Karpas-422 (cell line): ENCODE data around the gene NFIA. TPM values are rescaled to one million over a fixed set of nuclear protein-coding genes. Genes with fewer than 3 reads are reported as not detected.

Source experiments
- DNase-seq: peaks from one replicate; pipeline ENCODE4 v3.0.0-alpha.2; 2015
- H2AFZ ChIP-seq: fragments of 200-600 bp; sonication (generic); 2 replicates; pipeline ENCODE4 v1.6.1; 2014; ENCODE audit warnings: antibody characterized with exemption, low read length, mixed read lengths
- H3K27ac ChIP-seq: fragments of 200-600 bp; sonication (generic); 2 replicates; pipeline ENCODE4 v1.5.1; 2014; ENCODE audit warnings: mild to moderate bottlenecking, low read length, moderate library complexity
- H3K27me3 ChIP-seq: fragments of 200-600 bp; sonication (generic); 2 replicates; pipeline ENCODE4 v1.6.1; 2014; ENCODE audit warnings: low read length, mixed read lengths
- H3K36me3 ChIP-seq: fragments of 200-600 bp; sonication (generic); 2 replicates; pipeline ENCODE4 v1.6.1; 2014; ENCODE audit warnings: low read length, mixed read lengths; ENCODE audit not compliant: insufficient read depth
- H3K4me1 ChIP-seq: fragments of 200-600 bp; sonication (generic); 2 replicates; pipeline ENCODE4 v1.6.1; 2014; ENCODE audit warnings: mild to moderate bottlenecking, low read length, mixed read lengths
- H3K4me2 ChIP-seq: fragments of 200-600 bp; sonication (generic); 2 replicates; pipeline ENCODE4 v1.6.1; 2014; ENCODE audit warnings: low read length, low read depth, mild to moderate bottlenecking; ENCODE audit not compliant: poor library complexity, severe bottlenecking
- H3K4me3 ChIP-seq: fragments of 200-600 bp; sonication (generic); 2 replicates; pipeline ENCODE4 v1.5.1; 2014; ENCODE audit warnings: mild to moderate bottlenecking, antibody characterized with exemption, low read length, mixed read lengths
- H3K79me2 ChIP-seq: fragments of 200-600 bp; sonication (generic); 2 replicates; pipeline ENCODE4 v1.6.1; 2014; ENCODE audit warnings: mild to moderate bottlenecking, low read length, mixed read lengths
- H3K9ac ChIP-seq: fragments of 200-600 bp; sonication (generic); 2 replicates; pipeline ENCODE4 v1.6.0; 2014; ENCODE audit warnings: low read length
- H3K9me2 ChIP-seq: fragments of 200-600 bp; sonication (generic), shearing (Covaris generic); replicated peaks from 2 replicates; pipeline ENCODE4 v1.6.0; 2014; ENCODE audit warnings: mild to moderate bottlenecking, low read length, moderate library complexity; ENCODE audit not compliant: insufficient read depth
- H3K9me3 ChIP-seq: fragments of 300-700, 200-600 bp; sonication (generic); 2 replicates; pipeline ENCODE4 v1.6.1; 2014; ENCODE audit warnings: low read length, mixed read lengths
- H4K20me1 ChIP-seq: fragments of 200-600 bp; sonication (generic); 2 replicates; pipeline ENCODE4 v1.6.1; 2014; ENCODE audit warnings: mild to moderate bottlenecking, antibody characterized with exemption, low read length, low read depth; ENCODE audit not compliant: insufficient read depth
- total RNA-seq: library from RNA; depleted of rRNA; stranded (reverse); fragments of >200 nt; shearing (Covaris generic); gene quantifications from 2 replicates; pipeline ENCODE4 v1.2.3, GENCODE V29; 2014; ENCODE audit warnings: low replicate concordance

NFIA gene
- total RNA-seq, 1 experiment from 2014 or later: 38.3 TPM

DNA sequence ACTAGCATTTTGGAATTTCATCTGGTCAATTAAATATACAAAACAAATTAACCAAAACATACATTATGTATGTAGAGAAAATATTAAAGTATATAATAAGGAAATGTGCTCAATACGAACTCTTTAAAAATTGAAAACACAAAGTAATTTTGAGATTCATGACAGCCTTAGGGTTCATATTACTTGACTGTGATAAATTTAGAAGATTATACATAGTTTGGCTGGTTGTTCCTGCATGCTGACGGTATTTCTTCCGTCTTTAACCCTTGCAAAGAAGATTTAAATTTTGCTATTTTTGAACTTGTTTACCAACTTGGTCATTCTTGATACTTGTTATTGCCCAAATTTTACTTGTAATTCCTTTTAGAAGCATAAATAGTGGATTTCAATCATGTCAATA is 298.2 kb downstream of the NFIA start:
- H3K4me3 ChIP-seq: no peak overlapping the region
- no peak overlapping the region for H3K9ac ChIP-seq
- no peaks in the 10 kb centered on the region for H4K20me1 ChIP-seq
- H3K79me2 ChIP-seq: no peaks in the 10 kb centered on the region
- H3K9me3 ChIP-seq: no peaks in the 10 kb centered on the region
- H3K4me2 ChIP-seq: no peak overlapping the region
- no peaks in the 10 kb centered on the region for H3K27me3 ChIP-seq
- DNase-seq: no peak
- H3K27ac ChIP-seq: no peak overlapping the region
- no peaks in the 10 kb centered on the region for H3K36me3 ChIP-seq
- H3K9me2 ChIP-seq: no peaks in the 10 kb centered on the region
- H3K4me1 ChIP-seq: peaks cover 6% of the 10 kb centered on the region
- no peak overlapping the region for H2AFZ ChIP-seq

DNA sequence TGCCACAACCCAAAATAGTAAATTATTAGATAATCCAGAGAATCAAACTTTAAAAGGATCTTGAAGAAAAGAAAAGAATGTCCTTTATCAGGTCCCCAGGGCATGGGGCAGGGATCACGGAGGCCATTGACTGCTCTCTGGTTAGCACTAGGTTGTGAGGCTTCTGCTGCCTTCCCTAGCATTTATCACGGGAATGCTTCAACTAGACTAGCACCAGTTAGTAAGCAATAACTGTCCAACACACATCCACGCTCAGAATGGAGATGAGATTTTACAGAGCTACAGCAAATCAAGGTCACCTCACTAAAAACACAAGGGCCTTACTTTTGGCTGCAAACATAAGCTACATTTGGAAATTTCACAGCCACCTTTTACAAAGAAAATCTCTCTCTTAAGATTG is 304.0 kb downstream of the NFIA start:
- Histone ChIP-seq H4K20me1 (no peaks in the 10 kb centered on the region), H3K9me3 (no peaks in the 10 kb centered on the region; the same call in 1 of the 2 replicates), H2AFZ (no peak overlapping the region), H3K4me1 (no peaks in the 10 kb centered on the region), H3K79me2 (no peaks in the 10 kb centered on the region), H3K4me2 (no peak overlapping the region), H3K4me3 (no peak overlapping the region), H3K27ac (no peak overlapping the region), H3K9ac (no peak overlapping the region), H3K36me3 (no peaks in the 10 kb centered on the region), H3K27me3 (no peaks in the 10 kb centered on the region), H3K9me2 (no peaks in the 10 kb centered on the region)
- no peak for DNase-seq

DNA sequence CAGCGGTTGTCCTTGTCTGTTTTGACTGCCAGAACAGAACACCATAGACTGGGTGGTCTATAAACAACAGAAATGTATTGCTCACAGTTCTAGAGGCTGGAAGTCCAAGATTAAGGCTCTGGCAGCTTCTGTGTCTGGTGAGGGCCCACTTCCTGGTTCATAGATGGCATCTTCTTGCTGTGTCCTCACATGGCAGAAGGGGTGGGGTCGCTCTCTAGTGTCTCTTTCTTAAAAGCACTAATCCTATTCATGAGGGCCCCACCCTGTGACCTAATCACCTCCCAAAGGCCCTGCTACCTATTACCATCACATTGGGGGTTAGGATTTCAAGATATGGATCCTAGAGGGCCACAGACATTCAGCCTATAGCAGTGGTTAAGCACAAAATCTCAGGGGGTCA is 304.4 kb downstream of the NFIA start:
- Histone ChIP-seq H3K4me2 (no peak overlapping the region), H2AFZ (no peak overlapping the region), H3K9me3 (no peaks in the 10 kb centered on the region; the same call in 1 of the 2 replicates), H3K4me1 (no peaks in the 10 kb centered on the region), H3K36me3 (no peaks in the 10 kb centered on the region), H3K9ac (no peak overlapping the region), H3K9me2 (no peaks in the 10 kb centered on the region), H4K20me1 (no peaks in the 10 kb centered on the region), H3K4me3 (no peak overlapping the region), H3K27ac (no peak overlapping the region), H3K79me2 (no peaks in the 10 kb centered on the region), H3K27me3 (no peaks in the 10 kb centered on the region)
- no peak for DNase-seq

DNA sequence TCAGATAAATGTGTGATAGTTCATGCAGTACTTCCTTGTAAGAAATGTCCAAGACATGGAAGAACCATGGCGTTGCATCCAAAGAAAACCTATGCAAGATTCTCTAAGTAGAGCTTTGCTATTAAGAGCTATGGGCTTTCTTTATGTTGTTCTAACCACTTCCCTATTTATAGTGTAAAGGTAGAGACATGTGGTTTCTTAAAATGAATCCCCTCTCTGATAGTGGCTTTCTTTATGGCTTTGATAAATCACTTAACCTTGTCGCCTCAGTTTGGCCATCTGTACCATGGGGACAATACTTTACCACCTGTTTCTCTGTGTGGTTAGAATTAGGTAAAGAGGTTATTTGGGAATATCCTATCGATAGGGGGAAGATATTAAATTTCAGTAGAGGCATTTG is 305.5 kb downstream of the NFIA start:
- H3K4me2 ChIP-seq: no peak overlapping the region
- H3K27me3 ChIP-seq: no peaks in the 10 kb centered on the region
- no peak overlapping the region for H2AFZ ChIP-seq
- H3K36me3 ChIP-seq: no peaks in the 10 kb centered on the region
- no peaks in the 10 kb centered on the region; the same call in 1 of the 2 replicates for H3K9me3 ChIP-seq
- H3K27ac ChIP-seq: no peak overlapping the region
- no peaks in the 10 kb centered on the region for H3K4me1 ChIP-seq
- H3K79me2 ChIP-seq: no peaks in the 10 kb centered on the region
- no peak for DNase-seq
- H3K4me3 ChIP-seq: no peak overlapping the region
- no peak overlapping the region for H3K9ac ChIP-seq
- H3K9me2 ChIP-seq: no peaks in the 10 kb centered on the region
- no peaks in the 10 kb centered on the region for H4K20me1 ChIP-seq

DNA sequence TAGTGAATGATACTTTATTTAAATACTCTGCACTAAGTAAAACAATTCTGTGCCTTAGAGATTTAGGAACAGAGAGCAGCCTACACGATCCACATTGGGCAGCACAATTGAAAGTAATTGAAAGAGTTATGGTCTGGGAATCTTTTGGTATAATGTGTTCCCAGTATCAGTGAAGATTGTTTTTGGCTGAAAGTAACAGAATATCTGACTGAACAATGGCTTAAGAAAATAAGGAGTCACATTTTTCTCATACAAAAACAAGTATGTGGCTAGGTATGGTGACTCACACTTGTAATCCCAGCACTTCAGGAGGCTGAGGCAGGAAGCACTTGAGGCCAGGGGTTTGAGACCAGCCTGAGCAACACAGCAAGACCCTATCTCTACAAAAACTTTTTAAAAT is 306.2 kb downstream of the NFIA start:
- no peaks in the 10 kb centered on the region for H3K27me3 ChIP-seq

DNA sequence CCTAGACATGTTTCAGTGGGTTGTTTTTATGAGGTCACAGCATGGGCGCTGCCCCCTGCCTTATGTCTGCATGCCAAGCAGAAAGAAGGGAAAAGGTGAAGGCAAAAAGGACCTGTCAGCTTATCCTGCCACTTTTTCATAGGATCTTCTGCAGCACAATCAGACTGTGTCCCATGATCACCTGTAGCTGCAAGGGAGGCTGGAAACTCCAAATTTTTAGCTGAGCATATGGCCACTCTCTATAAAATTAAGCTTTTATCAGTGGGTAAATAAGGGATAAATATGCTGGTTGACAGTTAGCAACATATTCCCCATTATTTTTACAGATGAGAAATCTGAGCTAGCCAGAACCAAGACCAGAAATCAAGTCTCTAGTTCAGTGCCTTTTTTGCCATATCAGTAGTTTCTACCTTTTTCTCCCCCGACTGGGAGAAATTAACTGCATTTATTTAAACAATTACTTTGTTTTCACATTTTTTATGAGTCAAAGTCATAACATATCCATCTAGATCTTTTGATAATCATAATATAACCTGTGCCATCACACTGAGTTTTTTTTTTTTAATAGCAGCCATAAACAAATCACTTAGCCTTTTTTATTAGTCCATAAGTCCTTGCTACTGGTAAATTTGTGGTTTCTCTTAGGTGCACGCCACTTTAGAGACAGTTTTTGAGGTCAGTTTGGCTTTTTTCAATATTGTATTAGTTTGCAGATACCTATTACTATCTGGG is 307.0 kb downstream of the NFIA start:
- no peak overlapping the region for H3K27ac ChIP-seq
- H3K4me2 ChIP-seq: no peak overlapping the region
- no peaks in the 10 kb centered on the region; the same call in 1 of the 2 replicates for H3K9me3 ChIP-seq
- no peaks in the 10 kb centered on the region for H3K79me2 ChIP-seq
- H3K4me3 ChIP-seq: no peak overlapping the region
- no peaks in the 10 kb centered on the region for H3K27me3 ChIP-seq
- no peaks in the 10 kb centered on the region for H4K20me1 ChIP-seq
- H2AFZ ChIP-seq: no peak overlapping the region
- no peak overlapping the region for H3K9ac ChIP-seq
- no peaks in the 10 kb centered on the region for H3K36me3 ChIP-seq
- no peak for DNase-seq
- H3K9me2 ChIP-seq: no peaks in the 10 kb centered on the region
- no peaks in the 10 kb centered on the region for H3K4me1 ChIP-seq

More for the DNA sequence above, 306.2 kb downstream of the NFIA start:
- Histone ChIP-seq H3K4me1 (no peaks in the 10 kb centered on the region), H3K9me3 (no peaks in the 10 kb centered on the region; the same call in 1 of the 2 replicates), H3K9ac (no peak overlapping the region), H3K79me2 (no peaks in the 10 kb centered on the region), H4K20me1 (no peaks in the 10 kb centered on the region), H3K9me2 (no peaks in the 10 kb centered on the region), H3K27ac (no peak overlapping the region), H3K36me3 (no peaks in the 10 kb centered on the region), H2AFZ (no peak overlapping the region), H3K4me3 (no peak overlapping the region), H3K4me2 (no peak overlapping the region)
- DNase-seq: no peak

DNA sequence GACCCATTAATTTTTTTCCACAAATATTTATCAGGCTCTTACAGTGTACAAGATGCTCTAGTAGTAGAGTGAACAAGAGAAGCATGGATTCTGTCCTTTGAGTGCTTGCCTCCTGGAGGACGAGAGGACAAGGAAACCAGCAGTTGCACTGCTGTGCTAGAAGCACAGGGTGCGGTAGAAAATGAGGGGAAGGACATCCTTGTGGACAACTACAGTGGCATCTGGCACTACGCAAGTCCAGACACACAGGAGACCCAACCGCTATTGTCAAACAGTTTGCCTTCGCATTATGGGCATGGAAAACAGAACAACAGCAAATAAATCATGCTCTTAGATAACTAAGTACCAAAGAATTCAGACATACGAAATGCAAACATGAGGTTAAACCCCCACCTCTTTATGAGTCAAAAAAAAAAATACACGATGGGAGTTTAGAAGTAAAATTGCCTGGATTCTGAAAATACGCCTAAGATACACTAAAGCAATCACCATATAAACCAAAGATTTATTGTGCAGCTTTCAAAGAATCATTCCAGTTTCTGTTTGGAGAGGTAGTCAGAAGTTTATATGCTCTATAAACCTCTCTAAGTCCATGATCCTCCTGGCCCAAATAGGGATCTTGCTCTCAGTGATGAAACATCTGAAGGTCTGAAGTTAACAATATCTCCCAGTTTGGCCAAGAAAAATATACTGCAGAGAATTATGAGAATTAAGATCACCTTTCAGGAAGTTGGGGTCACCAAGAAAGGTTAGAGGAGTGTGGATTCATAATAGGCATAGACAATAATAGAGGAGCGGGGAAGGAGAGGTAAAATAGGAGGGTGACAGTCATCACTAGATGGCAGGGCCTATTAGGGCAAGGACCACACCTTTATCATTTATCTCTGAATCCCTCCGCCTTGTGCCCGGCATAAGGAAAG is 307.8 kb downstream of the NFIA start:
- no peak for DNase-seq
- no peaks in the 10 kb centered on the region for H3K9me2 ChIP-seq
- H3K4me2 ChIP-seq: no peak overlapping the region
- H4K20me1 ChIP-seq: no peaks in the 10 kb centered on the region
- no peaks in the 10 kb centered on the region for H3K4me1 ChIP-seq
- no peak overlapping the region for H3K9ac ChIP-seq
- no peak overlapping the region for H2AFZ ChIP-seq
- H3K36me3 ChIP-seq: no peaks in the 10 kb centered on the region
- H3K27me3 ChIP-seq: no peaks in the 10 kb centered on the region
- H3K9me3 ChIP-seq: no peaks in the 10 kb centered on the region; the same call in 1 of the 2 replicates
- no peaks in the 10 kb centered on the region for H3K79me2 ChIP-seq
- H3K4me3 ChIP-seq: no peak overlapping the region
- no peak overlapping the region for H3K27ac ChIP-seq

DNA sequence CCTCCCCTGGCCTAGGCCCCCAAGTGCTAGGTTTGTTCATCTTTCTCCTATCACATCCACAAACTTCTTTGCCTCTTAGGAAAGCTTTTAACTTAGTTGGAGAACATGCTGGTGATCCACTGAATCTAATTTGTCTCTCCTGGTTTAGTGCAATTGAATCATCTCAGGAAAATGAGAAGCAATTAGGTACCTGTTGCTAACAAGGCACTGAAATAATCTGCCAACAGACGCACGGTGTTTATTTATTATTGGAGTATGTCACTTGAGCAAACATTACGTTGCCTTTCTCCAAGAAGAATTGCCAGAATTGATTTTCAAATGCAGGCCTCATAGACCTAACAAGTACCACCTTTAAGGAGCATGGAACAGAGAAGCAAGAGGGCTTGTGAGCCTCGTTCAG is 309.4 kb downstream of the NFIA start:
- H3K4me1 ChIP-seq: no peaks in the 10 kb centered on the region
- H3K4me2 ChIP-seq: no peak overlapping the region
- DNase-seq: no peak
- H3K36me3 ChIP-seq: no peaks in the 10 kb centered on the region
- no peak overlapping the region for H3K4me3 ChIP-seq
- no peaks in the 10 kb centered on the region for H4K20me1 ChIP-seq
- H3K27ac ChIP-seq: no peak overlapping the region
- H3K9me3 ChIP-seq: no peaks in the 10 kb centered on the region; the same call in 1 of the 2 replicates
- H3K79me2 ChIP-seq: no peaks in the 10 kb centered on the region
- no peaks in the 10 kb centered on the region for H3K27me3 ChIP-seq
- no peaks in the 10 kb centered on the region for H3K9me2 ChIP-seq
- no peak overlapping the region for H2AFZ ChIP-seq
- no peak overlapping the region for H3K9ac ChIP-seq
